HepG2 (cell line): ENCODE results near the gene SLC38A3. TPM values are rescaled to one million over a fixed set of nuclear protein-coding genes. Genes with fewer than 3 reads are reported as not detected.

Experiments
- BORCS8-MEF2B ChIP-seq: sonication (generic); formaldehyde crosslinking; IDR thresholded peaks from 2 replicates; pipeline ENCODE4 v1.8.0; 2022; ENCODE audit warnings: mild to moderate bottlenecking, missing genetic modification reagents
- HOXA3 ChIP-seq: sonication (generic); formaldehyde crosslinking; IDR thresholded peaks from 2 replicates; pipeline ENCODE4 v1.5.0; 2020; ENCODE audit warnings: missing genetic modification reagents
- MXD4 ChIP-seq: IDR thresholded peaks from 2 replicates; pipeline ENCODE4 v1.6.1; 2016; ENCODE audit warnings: mild to moderate bottlenecking, missing biosample characterization, missing genetic modification reagents
- PHF21A ChIP-seq: sonication (generic); formaldehyde crosslinking; IDR thresholded peaks from 2 replicates; pipeline ENCODE4 v1.5.0; 2020; ENCODE audit warnings: mild to moderate bottlenecking, missing genetic modification reagents
- ZC3H4 ChIP-seq: sonication (generic); formaldehyde crosslinking; IDR thresholded peaks from 2 replicates; pipeline ENCODE4 v1.4.0; 2020; ENCODE audit warnings: missing genetic modification reagents, borderline replicate concordance
- ZFY ChIP-seq: sonication (generic); formaldehyde crosslinking; IDR thresholded peaks from 2 replicates; pipeline ENCODE4 v1.4.0; 2020; ENCODE audit warnings: missing genetic modification reagents
- ZNF501 ChIP-seq: sonication (generic); formaldehyde crosslinking; IDR thresholded peaks from 2 replicates; pipeline ENCODE4 v1.5.1; 2020; ENCODE audit warnings: mild to moderate bottlenecking, moderate library complexity, missing genetic modification reagents
- ZNF563 ChIP-seq: sonication (generic); formaldehyde crosslinking; IDR thresholded peaks from 2 replicates; pipeline ENCODE4 v1.8.0; 2022; ENCODE audit warnings: mild to moderate bottlenecking, moderate library complexity, missing genetic modification reagents
- polyA plus RNA-seq, 8 experiments: library from polyadenylated mRNA; depleted of rRNA in 3 of 8; stranded (reverse) in 7 of 8; unstranded in 1 of 8; fragments of >200 nt; fragmentation: Illumina TruSeq in 4 of 8; extraction: Trizol in 4 of 8; gene quantifications; 2 replicates each; pipeline versions ENCODE4 v1.2.1 to v1.2.3, GENCODE V29; 2011 to 2016; ENCODE audit warnings: low read depth in 4 of 8, missing spikeins in 1 of 8, mixed read lengths in 1 of 8; ENCODE audit not compliant: insufficient read depth in 1 of 8
- total RNA-seq, 5 experiments: library from RNA; depleted of rRNA; stranded (reverse); fragments of >200 nt; fragmentation: Illumina TruSeq; extraction: Trizol; gene quantifications; 2 replicates each; pipeline ENCODE4 v1.2.3, GENCODE V29; 2016; ENCODE audit warnings: low read depth in 1 of 5
- TF ChIP-seq, protein P1 (sequence below): sonication (generic); formaldehyde crosslinking; IDR thresholded peaks from 2 replicates; pipeline ENCODE4 v1.5.1; 2020; ENCODE audit warnings: mild to moderate bottlenecking, missing genetic modification reagents, moderate library complexity
- TF ChIP-seq, protein P2 (sequence below): sonication (generic); formaldehyde crosslinking; IDR thresholded peaks from 2 replicates; pipeline ENCODE4 v1.4.0; 2020; ENCODE audit warnings: missing genetic modification reagents
- TF ChIP-seq, protein P3 (sequence below): sonication (generic); formaldehyde crosslinking; IDR thresholded peaks from 2 replicates; pipeline ENCODE4 v1.5.0; 2020; ENCODE audit warnings: mild to moderate bottlenecking, missing genetic modification reagents, moderate library complexity
- TF ChIP-seq, protein P4 (sequence below): sonication (generic); formaldehyde crosslinking; IDR thresholded peaks from 2 replicates; pipeline ENCODE4 v1.4.0; 2020; ENCODE audit warnings: missing genetic modification reagents
- TF ChIP-seq, protein P5 (sequence below): sonication (generic); formaldehyde crosslinking; IDR thresholded peaks from 2 replicates; pipeline ENCODE4 v1.4.0; 2020; ENCODE audit warnings: missing genetic modification reagents; ENCODE audit errors: not compliant biosample characterization
- TF ChIP-seq, protein P6 (sequence below): sonication (generic); formaldehyde crosslinking; IDR thresholded peaks from 2 replicates; pipeline ENCODE4 v1.5.1; 2020; ENCODE audit warnings: mild to moderate bottlenecking, missing genetic modification reagents

The SLC38A3 gene
- total and polyA plus RNA-seq, 2 of the 13 experiments (the other 11 are each of a cell fraction or from before 2014, with no cell fraction given) = 29.8 to 164 TPM

DNA sequence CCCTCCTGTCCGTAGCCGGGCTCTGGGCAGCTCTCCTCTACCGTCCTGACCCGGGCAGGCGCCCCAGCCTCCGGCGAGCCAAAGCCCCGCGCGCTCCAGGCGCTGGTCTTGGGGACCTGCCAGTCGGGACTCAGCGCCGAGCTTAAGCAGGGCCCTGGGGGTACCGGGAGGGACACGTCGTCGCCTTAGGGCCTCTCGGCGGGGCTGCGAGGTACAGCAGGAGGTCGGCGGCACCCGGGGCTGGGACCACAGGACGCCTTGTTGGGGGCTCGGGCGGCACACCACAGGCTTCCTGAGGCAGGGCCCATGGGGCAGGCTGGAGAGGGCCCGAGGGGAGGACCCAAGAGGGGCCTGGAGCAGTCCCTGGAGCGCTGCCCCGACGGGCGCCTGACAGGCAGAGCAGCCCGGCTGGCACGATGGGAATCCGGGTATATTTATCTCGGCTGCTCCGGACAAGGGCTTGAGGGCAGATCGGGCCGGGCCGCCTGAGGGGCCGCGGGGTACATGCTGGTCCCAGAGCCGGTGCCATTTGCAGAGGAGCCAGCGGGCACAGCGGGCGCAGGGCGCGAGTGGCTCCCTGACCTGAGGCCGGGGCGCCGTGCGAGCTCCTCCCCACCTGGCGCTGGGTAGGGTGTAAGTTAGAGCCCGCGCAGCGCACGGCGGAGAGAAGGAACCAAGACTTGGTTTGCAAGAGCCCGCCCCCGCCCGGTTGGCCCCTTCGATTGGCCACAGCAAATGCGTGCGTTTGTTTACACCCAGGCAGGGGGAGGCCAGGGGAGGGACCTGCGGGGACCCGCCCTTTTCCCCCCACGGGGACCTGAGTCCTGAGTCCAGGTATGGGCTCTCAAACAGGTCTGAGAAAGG is 574 bp downstream of the SLC38A3 start (continued):
- TF ChIP-seq, protein P1, sequence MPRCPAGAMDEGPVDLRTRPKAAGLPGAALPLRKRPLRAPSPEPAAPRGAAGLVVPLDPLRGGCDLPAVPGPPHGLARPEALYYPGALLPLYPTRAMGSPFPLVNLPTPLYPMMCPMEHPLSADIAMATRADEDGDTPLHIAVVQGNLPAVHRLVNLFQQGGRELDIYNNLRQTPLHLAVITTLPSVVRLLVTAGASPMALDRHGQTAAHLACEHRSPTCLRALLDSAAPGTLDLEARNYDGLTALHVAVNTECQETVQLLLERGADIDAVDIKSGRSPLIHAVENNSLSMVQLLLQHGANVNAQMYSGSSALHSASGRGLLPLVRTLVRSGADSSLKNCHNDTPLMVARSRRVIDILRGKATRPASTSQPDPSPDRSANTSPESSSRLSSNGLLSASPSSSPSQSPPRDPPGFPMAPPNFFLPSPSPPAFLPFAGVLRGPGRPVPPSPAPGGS (CRISPR knock-in tag) = 0 out of 2 replicates have a peak, but pooled peaks have one; percentile 50
- TF ChIP-seq BORCS8-MEF2B (CRISPR knock-in tag) (peak; percentile 45), HOXA3 (peak; percentile 6; the same call in 1 of the 2 replicates), MXD4 (peak; percentile 36; the same call in 1 of the 2 replicates), ZNF501 (CRISPR knock-in tag) (peak; percentile 68), ZC3H4 (0 out of 2 replicates have a peak, but pooled peaks have one; percentile 45), ZNF563 (peak; percentile 99), ZFY (no peak), PHF21A (CRISPR knock-in tag) (0 out of 2 replicates have a peak, but pooled peaks have one; percentile 14)
- TF ChIP-seq, protein P2, sequence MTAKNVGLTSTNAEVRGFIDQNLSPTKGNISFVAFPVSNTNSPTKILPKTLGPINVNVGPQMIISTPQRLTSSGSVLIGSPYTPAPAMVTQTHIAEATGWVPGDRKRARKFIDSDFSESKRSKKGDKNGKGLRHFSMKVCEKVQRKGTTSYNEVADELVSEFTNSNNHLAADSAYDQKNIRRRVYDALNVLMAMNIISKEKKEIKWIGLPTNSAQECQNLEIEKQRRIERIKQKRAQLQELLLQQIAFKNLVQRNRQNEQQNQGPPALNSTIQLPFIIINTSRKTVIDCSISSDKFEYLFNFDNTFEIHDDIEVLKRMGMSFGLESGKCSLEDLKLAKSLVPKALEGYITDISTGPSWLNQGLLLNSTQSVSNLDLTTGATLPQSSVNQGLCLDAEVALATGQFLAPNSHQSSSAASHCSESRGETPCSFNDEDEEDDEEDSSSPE (CRISPR knock-in tag) = peak; percentile 83
- TF ChIP-seq, protein P3, sequence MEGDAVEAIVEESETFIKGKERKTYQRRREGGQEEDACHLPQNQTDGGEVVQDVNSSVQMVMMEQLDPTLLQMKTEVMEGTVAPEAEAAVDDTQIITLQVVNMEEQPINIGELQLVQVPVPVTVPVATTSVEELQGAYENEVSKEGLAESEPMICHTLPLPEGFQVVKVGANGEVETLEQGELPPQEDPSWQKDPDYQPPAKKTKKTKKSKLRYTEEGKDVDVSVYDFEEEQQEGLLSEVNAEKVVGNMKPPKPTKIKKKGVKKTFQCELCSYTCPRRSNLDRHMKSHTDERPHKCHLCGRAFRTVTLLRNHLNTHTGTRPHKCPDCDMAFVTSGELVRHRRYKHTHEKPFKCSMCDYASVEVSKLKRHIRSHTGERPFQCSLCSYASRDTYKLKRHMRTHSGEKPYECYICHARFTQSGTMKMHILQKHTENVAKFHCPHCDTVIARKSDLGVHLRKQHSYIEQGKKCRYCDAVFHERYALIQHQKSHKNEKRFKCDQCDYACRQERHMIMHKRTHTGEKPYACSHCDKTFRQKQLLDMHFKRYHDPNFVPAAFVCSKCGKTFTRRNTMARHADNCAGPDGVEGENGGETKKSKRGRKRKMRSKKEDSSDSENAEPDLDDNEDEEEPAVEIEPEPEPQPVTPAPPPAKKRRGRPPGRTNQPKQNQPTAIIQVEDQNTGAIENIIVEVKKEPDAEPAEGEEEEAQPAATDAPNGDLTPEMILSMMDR (CRISPR knock-in tag) = 0 out of 2 replicates have a peak, but pooled peaks have one; percentile 3
- TF ChIP-seq, protein P4, sequence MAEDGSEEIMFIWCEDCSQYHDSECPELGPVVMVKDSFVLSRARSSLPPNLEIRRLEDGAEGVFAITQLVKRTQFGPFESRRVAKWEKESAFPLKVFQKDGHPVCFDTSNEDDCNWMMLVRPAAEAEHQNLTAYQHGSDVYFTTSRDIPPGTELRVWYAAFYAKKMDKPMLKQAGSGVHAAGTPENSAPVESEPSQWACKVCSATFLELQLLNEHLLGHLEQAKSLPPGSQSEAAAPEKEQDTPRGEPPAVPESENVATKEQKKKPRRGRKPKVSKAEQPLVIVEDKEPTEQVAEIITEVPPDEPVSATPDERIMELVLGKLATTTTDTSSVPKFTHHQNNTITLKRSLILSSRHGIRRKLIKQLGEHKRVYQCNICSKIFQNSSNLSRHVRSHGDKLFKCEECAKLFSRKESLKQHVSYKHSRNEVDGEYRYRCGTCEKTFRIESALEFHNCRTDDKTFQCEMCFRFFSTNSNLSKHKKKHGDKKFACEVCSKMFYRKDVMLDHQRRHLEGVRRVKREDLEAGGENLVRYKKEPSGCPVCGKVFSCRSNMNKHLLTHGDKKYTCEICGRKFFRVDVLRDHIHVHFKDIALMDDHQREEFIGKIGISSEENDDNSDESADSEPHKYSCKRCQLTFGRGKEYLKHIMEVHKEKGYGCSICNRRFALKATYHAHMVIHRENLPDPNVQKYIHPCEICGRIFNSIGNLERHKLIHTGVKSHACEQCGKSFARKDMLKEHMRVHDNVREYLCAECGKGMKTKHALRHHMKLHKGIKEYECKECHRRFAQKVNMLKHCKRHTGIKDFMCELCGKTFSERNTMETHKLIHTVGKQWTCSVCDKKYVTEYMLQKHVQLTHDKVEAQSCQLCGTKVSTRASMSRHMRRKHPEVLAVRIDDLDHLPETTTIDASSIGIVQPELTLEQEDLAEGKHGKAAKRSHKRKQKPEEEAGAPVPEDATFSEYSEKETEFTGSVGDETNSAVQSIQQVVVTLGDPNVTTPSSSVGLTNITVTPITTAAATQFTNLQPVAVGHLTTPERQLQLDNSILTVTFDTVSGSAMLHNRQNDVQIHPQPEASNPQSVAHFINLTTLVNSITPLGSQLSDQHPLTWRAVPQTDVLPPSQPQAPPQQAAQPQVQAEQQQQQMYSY (CRISPR knock-in tag) = no peak
- TF ChIP-seq, protein P5, sequence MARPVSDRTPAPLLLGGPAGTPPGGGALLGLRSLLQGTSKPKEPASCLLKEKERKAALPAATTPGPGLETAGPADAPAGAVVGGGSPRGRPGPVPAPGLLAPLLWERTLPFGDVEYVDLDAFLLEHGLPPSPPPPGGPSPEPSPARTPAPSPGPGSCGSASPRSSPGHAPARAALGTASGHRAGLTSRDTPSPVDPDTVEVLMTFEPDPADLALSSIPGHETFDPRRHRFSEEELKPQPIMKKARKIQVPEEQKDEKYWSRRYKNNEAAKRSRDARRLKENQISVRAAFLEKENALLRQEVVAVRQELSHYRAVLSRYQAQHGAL (CRISPR knock-in tag) = peak; percentile 14
- TF ChIP-seq, protein P6, sequence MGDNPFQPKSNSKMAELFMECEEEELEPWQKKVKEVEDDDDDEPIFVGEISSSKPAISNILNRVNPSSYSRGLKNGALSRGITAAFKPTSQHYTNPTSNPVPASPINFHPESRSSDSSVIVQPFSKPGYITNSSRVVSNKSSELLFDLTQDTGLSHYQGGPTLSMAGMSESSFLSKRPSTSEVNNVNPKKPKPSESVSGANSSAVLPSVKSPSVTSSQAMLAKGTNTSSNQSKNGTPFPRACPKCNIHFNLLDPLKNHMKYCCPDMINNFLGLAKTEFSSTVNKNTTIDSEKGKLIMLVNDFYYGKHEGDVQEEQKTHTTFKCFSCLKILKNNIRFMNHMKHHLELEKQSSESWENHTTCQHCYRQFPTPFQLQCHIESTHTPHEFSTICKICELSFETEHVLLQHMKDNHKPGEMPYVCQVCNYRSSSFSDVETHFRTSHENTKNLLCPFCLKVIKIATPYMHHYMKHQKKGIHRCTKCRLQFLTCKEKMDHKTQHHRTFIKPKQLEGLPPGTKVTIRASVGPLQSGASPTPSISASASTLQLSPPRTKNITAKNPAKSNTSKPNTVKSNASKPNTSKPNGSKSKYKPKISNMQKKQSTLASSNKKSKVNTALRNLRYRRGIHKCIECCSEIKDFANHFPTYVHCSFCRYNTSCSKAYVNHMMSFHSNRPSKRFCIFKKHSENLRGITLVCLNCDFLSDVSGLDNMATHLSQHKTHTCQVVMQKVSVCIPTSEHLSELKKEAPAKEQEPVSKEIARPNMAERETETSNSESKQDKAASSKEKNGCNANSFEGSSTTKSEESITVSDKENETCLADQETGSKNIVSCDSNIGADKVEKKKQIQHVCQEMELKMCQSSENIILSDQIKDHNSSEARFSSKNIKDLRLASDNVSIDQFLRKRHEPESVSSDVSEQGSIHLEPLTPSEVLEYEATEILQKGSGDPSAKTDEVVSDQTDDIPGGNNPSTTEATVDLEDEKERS (CRISPR knock-in tag) = no peak
